Measurements from ENCODE around the gene IRX2. TPM values are rescaled to one million over a fixed set of nuclear protein-coding genes. Genes with fewer than 3 reads are reported as not detected.

Gene IRX2
- total and polyA plus RNA-seq, 2 of the 4 experiments (the other 2 are of a cell fraction): 0.36 to 0.97 TPM

DNA sequence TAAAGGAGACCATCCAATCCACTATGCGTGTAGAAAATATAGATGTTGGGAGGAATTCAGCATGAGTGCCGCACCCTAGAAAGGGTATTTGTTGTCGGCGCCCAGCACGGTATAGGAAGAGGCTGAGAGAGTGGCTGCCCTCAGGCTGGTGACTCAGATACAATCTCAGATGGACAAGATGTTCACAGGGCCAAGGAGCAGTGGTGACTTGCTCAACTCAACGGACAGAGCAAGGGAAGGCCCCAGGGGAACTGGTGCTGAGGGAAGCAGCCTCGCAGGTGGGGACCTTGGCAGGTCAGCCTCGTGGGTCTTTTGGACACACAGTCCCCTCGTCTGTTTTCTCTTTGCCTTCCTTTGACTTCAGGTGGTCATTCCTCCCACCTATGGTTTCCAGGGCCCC lies 28.0 kb upstream of the IRX2 start:
- no peak overlapping the region for H3K4me2 ChIP-seq (ENCODE audit: low read depth, low read length)
- H3K18ac ChIP-seq (ENCODE audit: low read depth, low read length): no peak overlapping the region
- no peak overlapping the region for H2AK5ac ChIP-seq (ENCODE audit: low read depth, low read length)
- no peak overlapping the region for H2AFZ ChIP-seq (replicated peaks; ENCODE audit: low read length, poor library complexity)
- no CpG with 5 or more reads among the region's 9 CpGs for WGBS, 2 experiments (ENCODE audit: extremely low coverage in 2 of 2, insufficient read length in 1 of 2)
- H3K14ac ChIP-seq (replicated peaks; ENCODE audit: low read depth, low read length): no peak overlapping the region
- ATAC-seq (ENCODE audit: low read depth) (no peak), DNase-seq (no peak)
- POLR2A ChIA-PET (ENCODE audit: unreplicated experiment): no interaction called here
- TF ChIP-seq CEBPB (IDR thresholded peaks at IDR 0.05; ENCODE audit: low read depth, low read length) (no peak), SMC3 (IDR thresholded peaks at IDR 0.05; ENCODE audit: low read depth, low read length) (no peak), ELK1 (IDR thresholded peaks at IDR 0.05; ENCODE audit: borderline replicate concordance, low read depth, low read length) (no peak), CTCF (conservative IDR thresholded peaks at IDR 0.05; ENCODE audit: low read depth, low read length) (no peak)
- intact Hi-C loops (cut with micrococcal nuclease) (no loop called here), in situ Hi-C loops (cut with MboI; ENCODE audit: low sequenced_read_pairs) (no loop called here), dilution Hi-C loops (cut with HindIII; ENCODE audit: low sequenced_read_pairs, unreplicated experiment) (no loop called here)
- no peak overlapping the region for H3K27ac ChIP-seq (ENCODE audit: insufficient read depth, low read length)
- H3K27me3 ChIP-seq (ENCODE audit: control insufficient read depth, insufficient read depth, low read length): no peaks in the 10 kb centered on the region
- no peak overlapping the region for H3K4me3 ChIP-seq (ENCODE audit: insufficient read depth, low read depth, low read length)
- H3K4ac ChIP-seq (ENCODE audit: low read depth, low read length): no peak overlapping the region
- no peak overlapping the region for H2BK120ac ChIP-seq (ENCODE audit: low read depth, low read length)
- no peak overlapping the region for H2BK5ac ChIP-seq (ENCODE audit: low read depth, low read length, poor library complexity, severe bottlenecking)
- H3K4me1 ChIP-seq (ENCODE audit: control insufficient read depth, insufficient read depth, low read length): no peaks in the 10 kb centered on the region
- H3K9ac ChIP-seq (ENCODE audit: low read depth, low read length): no peak overlapping the region
- H3K23ac ChIP-seq (ENCODE audit: low read depth, low read length): no peak overlapping the region
- H4K5ac ChIP-seq (ENCODE audit: low read depth, low read length): no peak overlapping the region
- H3K56ac ChIP-seq (ENCODE audit: extremely low read depth, insufficient read depth, low read length): no peak overlapping the region
- no TSS peak for BruUV-seq (replicated peaks)
- no peaks in the 10 kb centered on the region for H4K20me1 ChIP-seq (ENCODE audit: insufficient read depth, low read length)
- no peaks in the 10 kb centered on the region for H3K36me3 ChIP-seq (ENCODE audit: control insufficient read depth, insufficient read depth, low read length)
- H4K91ac ChIP-seq (ENCODE audit: insufficient read depth, low read depth, low read length): no peak overlapping the region
- H2AK9ac ChIP-seq (replicated peaks; ENCODE audit: low read depth, low read length, poor library complexity): no peak overlapping the region
- no peaks in the 10 kb centered on the region for H3K9me1 ChIP-seq (ENCODE audit: insufficient read depth, low read length)
- CTCF ChIA-PET: no interaction called here
- no peaks in the 10 kb centered on the region for H3K79me1 ChIP-seq (ENCODE audit: low read depth in 1 of 2, low read length in 2 of 2)
- peaks cover 30% of the 10 kb centered on the region for H3K9me3 ChIP-seq (ENCODE audit: control insufficient read depth, insufficient read depth, low read length)
- no peak overlapping the region for H4K8ac ChIP-seq (ENCODE audit: low read depth in 2 of 2, low read length in 2 of 2)
- no peak overlapping the region for H2BK20ac ChIP-seq (ENCODE audit: low read depth, low read length)
- no peak overlapping the region for H2BK15ac ChIP-seq (ENCODE audit: low read depth, low read length)
